Measurements from ENCODE around the gene KRTAP4-2.
"Not testable (repeated sequence)": the region's sequence is repeated elsewhere in the genome, so short reads cannot be mapped to it uniquely, and the experiment has no call there.

Gene KRTAP4-2

GRCh38 chr17:41177727-41178271, at the start of gene KRTAP4-2:
Gene KRTAP4-2, minus strand, starts transcription at chr17:41178221. Its CDS starts 57 bp downstream, at chr17:41178164.
- H3K4me1 ChIP-seq (ENCODE audit: control insufficient read depth, low read depth, low read length), result no peaks in the 10 kb centered on the region

GRCh38 chr17:41226598-41227095, 48.6 kb upstream of the KRTAP4-2 start, which contains the start of gene KRTAP9-2:
Gene KRTAP9-2, plus strand, starts transcription at chr17:41226648. Its CDS starts 7 bp downstream, at chr17:41226655.
- not testable (repeated sequence) for H3K27me3 ChIP-seq (ENCODE audit: control insufficient read depth, insufficient read depth, low read length); H3K36me3 ChIP-seq (ENCODE audit: control insufficient read depth, low read depth, low read length); H3K4me1 ChIP-seq (ENCODE audit: control insufficient read depth, low read depth, low read length)

More at GRCh38 chr17:41177727-41178271, at the start of gene KRTAP4-2:
- no peak within 1 kb of the TSS for H3K4me3 ChIP-seq (ENCODE audit: low read length)
- H3K27me3 ChIP-seq (ENCODE audit: control insufficient read depth, insufficient read depth, low read length), result no peaks in the 10 kb centered on the region
- H3K9ac ChIP-seq (ENCODE audit: low read length), result no peak within 1 kb of the TSS
- no peak within 1 kb of the TSS for H3K27ac ChIP-seq (ENCODE audit: low read length)
- no peaks in the 10 kb centered on the region for H3K36me3 ChIP-seq (ENCODE audit: control insufficient read depth, low read depth, low read length)
- no peaks in the 10 kb centered on the region for H3K9me3 ChIP-seq (ENCODE audit: control insufficient read depth, low read depth, low read length)

GRCh38 chr17:41226051-41226450, 48.0 kb upstream of the KRTAP4-2 start:
- Histone ChIP-seq H3K27ac (ENCODE audit: low read length) (no peak overlapping the region), H3K27me3 (ENCODE audit: control insufficient read depth, insufficient read depth, low read length) (no peaks in the 10 kb centered on the region), H3K9me3 (ENCODE audit: control insufficient read depth, low read depth, low read length) (no peaks in the 10 kb centered on the region)

More at GRCh38 chr17:41226598-41227095, 48.6 kb upstream of the KRTAP4-2 start, which contains the start of gene KRTAP9-2:
- H3K27ac ChIP-seq (ENCODE audit: low read length); H3K9me3 ChIP-seq (ENCODE audit: control insufficient read depth, low read depth, low read length); H3K9ac ChIP-seq (ENCODE audit: low read length); H3K4me3 ChIP-seq (ENCODE audit: low read length): not testable (repeated sequence)

GRCh38 chr17:41223821-41224220, 45.8 kb upstream of the KRTAP4-2 start:
- no peaks in the 10 kb centered on the region for H3K27me3 ChIP-seq (ENCODE audit: control insufficient read depth, insufficient read depth, low read length)
- no peaks in the 10 kb centered on the region for H3K9me3 ChIP-seq (ENCODE audit: control insufficient read depth, low read depth, low read length)
- H3K4me1 ChIP-seq (ENCODE audit: control insufficient read depth, low read depth, low read length), result no peaks in the 10 kb centered on the region
- H3K27ac ChIP-seq (ENCODE audit: low read length), result no peak overlapping the region
- H3K4me3 ChIP-seq (ENCODE audit: low read length), result no peak overlapping the region
- no peak overlapping the region for H3K9ac ChIP-seq (ENCODE audit: low read length)
- H3K36me3 ChIP-seq (ENCODE audit: control insufficient read depth, low read depth, low read length), result no peaks in the 10 kb centered on the region

More at GRCh38 chr17:41226051-41226450, 48.0 kb upstream of the KRTAP4-2 start:
- Histone ChIP-seq H3K36me3 (ENCODE audit: control insufficient read depth, low read depth, low read length) (no peaks in the 10 kb centered on the region), H3K9ac (ENCODE audit: low read length) (no peak overlapping the region), H3K4me3 (ENCODE audit: low read length) (no peak overlapping the region), H3K4me1 (ENCODE audit: control insufficient read depth, low read depth, low read length) (no peaks in the 10 kb centered on the region)

GRCh38 chr17:41215681-41216080, 37.7 kb upstream of the KRTAP4-2 start:
- Histone ChIP-seq H3K9me3 (ENCODE audit: control insufficient read depth, low read depth, low read length) (no peaks in the 10 kb centered on the region), H3K9ac (ENCODE audit: low read length) (no peak overlapping the region), H3K4me1 (ENCODE audit: control insufficient read depth, low read depth, low read length) (no peaks in the 10 kb centered on the region), H3K4me3 (ENCODE audit: low read length) (no peak overlapping the region), H3K27me3 (ENCODE audit: control insufficient read depth, insufficient read depth, low read length) (no peaks in the 10 kb centered on the region), H3K36me3 (ENCODE audit: control insufficient read depth, low read depth, low read length) (no peaks in the 10 kb centered on the region), H3K27ac (ENCODE audit: low read length) (no peak overlapping the region)

- Histone ChIP-seq H3K9ac (ENCODE audit: low read length) (no peak overlapping the region), H3K27me3 (ENCODE audit: control insufficient read depth, insufficient read depth, low read length) (no peaks in the 10 kb centered on the region), H3K4me1 (ENCODE audit: control insufficient read depth, low read depth, low read length) (no peaks in the 10 kb centered on the region), H3K9me3 (ENCODE audit: control insufficient read depth, low read depth, low read length) (no peaks in the 10 kb centered on the region), H3K4me3 (ENCODE audit: low read length) (no peak overlapping the region), H3K27ac (ENCODE audit: low read length) (no peak overlapping the region), H3K36me3 (ENCODE audit: control insufficient read depth, low read depth, low read length) (no peaks in the 10 kb centered on the region)
Observed at GRCh38 chr17:41212524-41213169, 34.6 kb upstream of the KRTAP4-2 start.

- no peaks in the 10 kb centered on the region for H3K27me3 ChIP-seq (ENCODE audit: control insufficient read depth, insufficient read depth, low read length)
Observed at GRCh38 chr17:41211845-41212466, 33.9 kb upstream of the KRTAP4-2 start.

GRCh38 chr17:41199421-41200078, 21.5 kb upstream of the KRTAP4-2 start:
- no peaks in the 10 kb centered on the region for H3K4me1 ChIP-seq (ENCODE audit: control insufficient read depth, low read depth, low read length)

More at GRCh38 chr17:41211845-41212466, 33.9 kb upstream of the KRTAP4-2 start:
- Histone ChIP-seq H3K9me3 (ENCODE audit: control insufficient read depth, low read depth, low read length) (no peaks in the 10 kb centered on the region), H3K4me3 (ENCODE audit: low read length) (no peak overlapping the region), H3K4me1 (ENCODE audit: control insufficient read depth, low read depth, low read length) (no peaks in the 10 kb centered on the region), H3K36me3 (ENCODE audit: control insufficient read depth, low read depth, low read length) (no peaks in the 10 kb centered on the region), H3K9ac (ENCODE audit: low read length) (no peak overlapping the region), H3K27ac (ENCODE audit: low read length) (no peak overlapping the region)

GRCh38 chr17:41196068-41196467, 18.0 kb upstream of the KRTAP4-2 start:
- H3K4me3 ChIP-seq (ENCODE audit: low read length), result no peak overlapping the region
- H3K27me3 ChIP-seq (ENCODE audit: control insufficient read depth, insufficient read depth, low read length), result no peaks in the 10 kb centered on the region
- H3K27ac ChIP-seq (ENCODE audit: low read length), result no peak overlapping the region
- H3K9ac ChIP-seq (ENCODE audit: low read length), result no peak overlapping the region
- no peaks in the 10 kb centered on the region for H3K9me3 ChIP-seq (ENCODE audit: control insufficient read depth, low read depth, low read length)
- H3K36me3 ChIP-seq (ENCODE audit: control insufficient read depth, low read depth, low read length), result no peaks in the 10 kb centered on the region
- H3K4me1 ChIP-seq (ENCODE audit: control insufficient read depth, low read depth, low read length), result no peaks in the 10 kb centered on the region

More at GRCh38 chr17:41199421-41200078, 21.5 kb upstream of the KRTAP4-2 start:
- H3K27me3 ChIP-seq (ENCODE audit: control insufficient read depth, insufficient read depth, low read length), result no peaks in the 10 kb centered on the region
- no peak overlapping the region for H3K9ac ChIP-seq (ENCODE audit: low read length)
- no peaks in the 10 kb centered on the region for H3K9me3 ChIP-seq (ENCODE audit: control insufficient read depth, low read depth, low read length)
- no peaks in the 10 kb centered on the region for H3K36me3 ChIP-seq (ENCODE audit: control insufficient read depth, low read depth, low read length)
- H3K4me3 ChIP-seq (ENCODE audit: low read length), result no peak overlapping the region
- no peak overlapping the region for H3K27ac ChIP-seq (ENCODE audit: low read length)

- Histone ChIP-seq H3K4me1 (ENCODE audit: control insufficient read depth, low read depth, low read length) (no peaks in the 10 kb centered on the region), H3K4me3 (ENCODE audit: low read length) (no peak overlapping the region), H3K9ac (ENCODE audit: low read length) (no peak overlapping the region), H3K27me3 (ENCODE audit: control insufficient read depth, insufficient read depth, low read length) (no peaks in the 10 kb centered on the region), H3K36me3 (ENCODE audit: control insufficient read depth, low read depth, low read length) (no peaks in the 10 kb centered on the region), H3K27ac (ENCODE audit: low read length) (no peak overlapping the region), H3K9me3 (ENCODE audit: control insufficient read depth, low read depth, low read length) (no peaks in the 10 kb centered on the region)
Observed at GRCh38 chr17:41190328-41190727, 12.3 kb upstream of the KRTAP4-2 start.

- not testable (repeated sequence) for H3K9me3 ChIP-seq (ENCODE audit: control insufficient read depth, low read depth, low read length); H3K27ac ChIP-seq (ENCODE audit: low read length); H3K27me3 ChIP-seq (ENCODE audit: control insufficient read depth, insufficient read depth, low read length); H3K4me3 ChIP-seq (ENCODE audit: low read length); H3K9ac ChIP-seq (ENCODE audit: low read length); H3K4me1 ChIP-seq (ENCODE audit: control insufficient read depth, low read depth, low read length); H3K36me3 ChIP-seq (ENCODE audit: control insufficient read depth, low read depth, low read length)
Observed at GRCh38 chr17:41189837-41190318, 11.9 kb upstream of the KRTAP4-2 start, which contains the start of gene KRTAP9-1. Gene KRTAP9-1, plus strand, starts transcription at chr17:41189887. Its CDS starts 0 bp downstream, at chr17:41189887.

All from iPS-18a (cell line).